ENCODE measurements around the gene OR1A1. TPM values are rescaled to one million over a fixed set of nuclear protein-coding genes. Genes with fewer than 3 reads are reported as not detected.

The OR1A1 gene, protein sequence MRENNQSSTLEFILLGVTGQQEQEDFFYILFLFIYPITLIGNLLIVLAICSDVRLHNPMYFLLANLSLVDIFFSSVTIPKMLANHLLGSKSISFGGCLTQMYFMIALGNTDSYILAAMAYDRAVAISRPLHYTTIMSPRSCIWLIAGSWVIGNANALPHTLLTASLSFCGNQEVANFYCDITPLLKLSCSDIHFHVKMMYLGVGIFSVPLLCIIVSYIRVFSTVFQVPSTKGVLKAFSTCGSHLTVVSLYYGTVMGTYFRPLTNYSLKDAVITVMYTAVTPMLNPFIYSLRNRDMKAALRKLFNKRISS
- total RNA-seq = under 1 TPM in 1 of 4 donors, not detected in 3; 0.23 TPM

- H3K4me3 ChIP-seq = no peak within 1 kb of the TSS
- 65 to 73% methylated on average over 4 to 5 of the region's 7 CpGs for WGBS, 2 donors (ENCODE audit: low coverage in 1 of 2)
- TF ChIP-seq POLR2AphosphoS5 (IDR thresholded peaks at IDR 0.05) (no peak), POLR2A (IDR thresholded peaks at IDR 0.05) (no peak), EP300 (IDR thresholded peaks at IDR 0.05) (no peak), CTCF (IDR thresholded peaks at IDR 0.05) (no peak)
- H3K36me3 ChIP-seq = no peaks in the 10 kb centered on the region
- H3K9me3 ChIP-seq = peaks cover 0 to 6% (median 0%) of the 10 kb centered on the region in 3 donors
- H3K4me1 ChIP-seq = no peaks in the 10 kb centered on the region
- no peak within 1 kb of the TSS for H3K27ac ChIP-seq
- no peak for ATAC-seq
- H3K27me3 ChIP-seq = no peaks in the 10 kb centered on the region
Observed at GRCh38 chr17:3207367-3207766, at the start of gene OR1A1. Gene OR1A1, plus strand, starts transcription at chr17:3207667. Its CDS starts 7,954 bp downstream, at chr17:3215621.

GRCh38 chr17:3167574-3167973 lies 39.9 kb upstream of the OR1A1 start:
- ATAC-seq = no peak
- H3K36me3 ChIP-seq = no peaks in the 10 kb centered on the region
- WGBS, 2 donors (ENCODE audit: low coverage in 1 of 2) = 40 to 63% methylated on average over 1 to 5 of the region's 5 CpGs
- peaks cover 0 to 24% (median 0%) of the 10 kb centered on the region in 3 donors for H3K9me3 ChIP-seq
- H3K27me3 ChIP-seq = peaks cover 10% of the 10 kb centered on the region
- no peak overlapping the region for H3K27ac ChIP-seq
- no peak for TF ChIP-seq POLR2A (IDR thresholded peaks at IDR 0.05)
- TF ChIP-seq POLR2AphosphoS5 (IDR thresholded peaks at IDR 0.05) = no peak
- TF ChIP-seq EP300 (IDR thresholded peaks at IDR 0.05) = no peak
- no peak for TF ChIP-seq CTCF (IDR thresholded peaks at IDR 0.05)
- H3K4me1 ChIP-seq = no peaks in the 10 kb centered on the region
- no peak overlapping the region for H3K4me3 ChIP-seq

DNA sequence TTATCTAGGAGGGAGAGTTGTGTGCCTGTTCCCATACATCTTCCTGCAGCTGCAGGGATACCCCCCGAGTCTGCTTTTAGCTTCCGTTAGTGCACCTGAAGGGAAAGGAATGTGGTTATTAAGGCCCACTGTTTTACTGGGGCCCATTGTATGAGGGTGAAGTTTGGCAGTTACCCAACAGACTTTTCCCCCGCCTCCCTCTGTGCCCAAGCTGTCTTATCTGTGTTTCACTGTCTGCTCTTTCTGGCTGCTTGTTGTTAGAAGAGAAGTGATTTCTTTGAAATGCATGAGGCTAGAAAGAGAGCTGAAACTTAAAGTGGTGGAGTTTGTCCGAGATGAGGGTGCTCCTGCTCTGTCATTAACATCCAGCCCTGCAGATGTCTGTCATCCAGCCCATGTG lies 17.5 kb upstream of the OR1A1 start:
- H3K36me3 ChIP-seq = no peaks in the 10 kb centered on the region
- WGBS, 2 donors (ENCODE audit: low coverage in 1 of 2) = 29 to 61% methylated on average over 2 to 3 of the region's 4 CpGs
- H3K9me3 ChIP-seq = no peaks in the 10 kb centered on the region
- no peaks in the 10 kb centered on the region for H3K4me1 ChIP-seq
- peaks cover 15% of the 10 kb centered on the region for H3K27me3 ChIP-seq
- H3K27ac ChIP-seq = no peak overlapping the region
- ATAC-seq = no peak
- TF ChIP-seq POLR2A (IDR thresholded peaks at IDR 0.05) (no peak), CTCF (IDR thresholded peaks at IDR 0.05) (no peak), EP300 (IDR thresholded peaks at IDR 0.05) (no peak), POLR2AphosphoS5 (IDR thresholded peaks at IDR 0.05) (no peak)
- H3K4me3 ChIP-seq = no peak overlapping the region

GRCh38 chr17:3197219-3197618 lies 10.2 kb upstream of the OR1A1 start, which contains the start of gene OR1A2:
Gene OR1A2, plus strand, starts transcription at chr17:3197519. Its CDS starts 0 bp downstream, at chr17:3197519.
- H3K4me1 ChIP-seq = no peaks in the 10 kb centered on the region
- no peak within 1 kb of the TSS for H3K27ac ChIP-seq
- H3K9me3 ChIP-seq = peaks cover 0 to 10% (median 0%) of the 10 kb centered on the region in 3 donors
- no peak for TF ChIP-seq EP300 (IDR thresholded peaks at IDR 0.05)
- no peak for TF ChIP-seq CTCF (IDR thresholded peaks at IDR 0.05)
- no peak for TF ChIP-seq POLR2A (IDR thresholded peaks at IDR 0.05)
- no peak for ATAC-seq
- no peaks in the 10 kb centered on the region for H3K36me3 ChIP-seq
- H3K27me3 ChIP-seq = peaks cover 12% of the 10 kb centered on the region
- 72 to 84% methylated on average over 4 of the region's 4 CpGs for WGBS, 2 donors (ENCODE audit: low coverage in 1 of 2)
- H3K4me3 ChIP-seq = no peak within 1 kb of the TSS

DNA sequence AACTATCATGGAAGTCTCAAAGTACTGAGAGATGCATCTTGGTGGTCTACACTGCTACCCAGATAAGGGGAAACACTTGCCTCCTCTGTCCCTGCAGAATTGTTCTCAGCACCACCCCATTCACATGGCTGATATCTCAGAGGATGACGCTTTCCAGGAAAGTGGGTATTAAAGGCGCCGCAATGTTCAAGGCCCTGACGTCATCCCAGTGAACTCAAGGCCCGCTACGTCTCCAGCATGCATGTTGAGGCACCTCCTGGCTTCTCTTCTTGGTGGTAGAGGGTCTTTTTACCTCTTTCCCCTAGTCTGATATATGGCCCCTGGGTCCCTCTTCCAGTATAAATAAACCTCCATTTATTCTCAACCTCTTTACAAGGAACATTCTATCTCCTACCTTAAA lies 1.0 kb downstream of the OR1A1 start:
- TF ChIP-seq POLR2AphosphoS5 (IDR thresholded peaks at IDR 0.05) = no peak
- TF ChIP-seq CTCF (IDR thresholded peaks at IDR 0.05) = no peak
- TF ChIP-seq POLR2A (IDR thresholded peaks at IDR 0.05) = no peak
- no peak for TF ChIP-seq EP300 (IDR thresholded peaks at IDR 0.05)
- Histone ChIP-seq H3K4me1 (no peaks in the 10 kb centered on the region), H3K27ac (no peak overlapping the region), H3K4me3 (no peak overlapping the region), H3K9me3 (peaks cover 0 to 5% (median 0%) of the 10 kb centered on the region in 3 donors), H3K36me3 (no peaks in the 10 kb centered on the region), H3K27me3 (no peaks in the 10 kb centered on the region)
- no peak for ATAC-seq
- WGBS, 2 donors (ENCODE audit: low coverage in 1 of 2) = 86 to 96% methylated on average over 5 to 6 of the region's 6 CpGs

Data from gastroesophageal sphincter (tissue), 4 donors.